HG03103 (cell line): Measurements from ENCODE around the gene ANKRD23.
"Not testable (repeated sequence)": the region's sequence is repeated elsewhere in the genome, so short reads cannot be mapped to it uniquely, and the experiment has no call there.

Experiments
- ATAC-seq: cut with Tn5 transposase; IDR thresholded peaks from one replicate; pipeline ENCODE4 v1.9.1; 2021; ENCODE audit warnings: low read depth; ENCODE audit not compliant: unreplicated experiment

Gene ANKRD23

DNA sequence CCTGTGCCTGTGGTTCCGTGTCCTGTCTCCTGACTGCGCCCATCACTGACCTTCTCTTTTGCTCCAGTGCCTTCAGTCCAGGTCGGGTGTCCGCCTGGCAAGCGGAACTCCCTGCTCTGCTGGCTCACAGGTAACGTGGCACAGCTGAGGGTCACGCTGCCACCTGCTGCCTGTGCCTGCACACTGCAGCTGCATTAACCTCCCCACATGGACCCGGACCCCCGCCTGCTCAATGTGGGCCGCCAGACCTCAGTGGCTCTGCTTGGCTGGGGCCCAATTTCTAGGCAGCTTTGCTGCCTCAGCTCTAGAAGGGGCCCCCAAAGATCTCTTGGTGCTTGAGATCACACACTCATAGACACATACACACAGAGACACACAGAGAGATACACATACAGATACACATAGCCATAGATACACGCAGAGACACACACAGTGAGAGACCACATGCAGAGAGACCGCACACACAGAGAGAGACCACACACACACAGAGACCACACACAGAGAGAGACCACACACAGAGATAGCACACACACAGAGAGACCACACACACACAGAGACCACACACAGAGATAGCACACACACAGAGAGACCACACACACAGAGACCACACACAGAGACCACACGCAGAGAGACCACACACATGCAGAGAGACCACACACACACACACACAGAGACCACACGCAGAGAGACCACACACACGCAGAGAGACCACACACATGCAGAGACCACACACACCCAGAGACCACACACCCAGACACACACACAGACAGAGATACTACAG lies 42.6 kb downstream of the ANKRD23 start:
- ATAC-seq: no peak

- ATAC-seq: no peak
These were observed 43.5 kb downstream of the ANKRD23 start for GRCh38 chr2:96800061-96801004.

- ATAC-seq: no peak
These were observed 44.2 kb downstream of the ANKRD23 start for GRCh38 chr2:96799623-96799935.

DNA sequence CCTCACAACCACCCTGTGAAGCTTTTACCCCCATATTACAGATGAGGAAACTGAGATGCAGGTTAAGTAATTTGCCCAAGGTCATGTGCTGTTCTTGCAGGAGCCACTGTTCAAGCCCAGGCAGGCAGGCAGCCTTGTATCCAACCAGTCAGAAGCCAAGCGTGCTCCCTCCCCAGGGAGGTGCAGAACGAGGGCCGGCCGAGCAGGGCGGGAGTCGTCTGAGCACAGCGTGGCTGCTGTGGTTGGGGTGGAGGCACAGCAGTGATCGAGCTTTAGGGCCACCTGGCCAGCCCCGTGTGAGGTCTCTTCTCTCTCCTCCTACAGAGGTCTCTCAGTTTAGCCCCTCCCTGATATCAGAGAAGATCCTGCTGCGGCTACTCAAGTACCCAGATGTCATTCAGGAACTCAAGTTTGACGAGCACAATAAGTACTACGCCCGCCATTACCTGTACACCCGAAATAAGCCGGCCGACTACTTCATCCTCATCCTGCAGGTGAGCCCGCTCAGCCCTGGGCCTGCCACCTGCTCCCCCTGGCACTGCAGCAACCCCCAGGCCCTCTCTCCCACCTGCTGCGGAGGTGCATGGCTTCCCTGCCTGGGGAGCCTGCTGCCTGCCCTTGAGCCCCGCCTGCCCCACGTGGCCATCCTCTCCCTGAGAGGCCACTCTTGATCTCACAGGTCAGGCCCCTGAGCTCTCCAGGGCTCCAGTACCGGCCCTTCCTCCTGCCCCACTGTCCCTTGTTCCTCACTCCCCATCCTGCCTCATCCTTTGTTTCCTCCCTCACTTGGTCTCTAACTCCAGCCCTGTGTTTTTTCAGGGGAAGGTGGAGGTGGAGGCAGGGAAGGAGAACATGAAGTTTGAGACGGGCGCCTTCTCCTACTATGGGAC lies 44.8 kb downstream of the ANKRD23 start:
- no peak for ATAC-seq

- ATAC-seq: no peak
These were observed 46.7 kb downstream of the ANKRD23 start for GRCh38 chr2:96797066-96797625.

GRCh38 chr2:96796497-96796896 lies 47.3 kb downstream of the ANKRD23 start:
- not testable (repeated sequence) for ATAC-seq

GRCh38 chr2:96795076-96795475 lies 48.7 kb downstream of the ANKRD23 start:
- no peak for ATAC-seq

GRCh38 chr2:96792772-96793749 lies 50.8 kb downstream of the ANKRD23 start:
- ATAC-seq: no peak

- ATAC-seq: no peak
These were observed 54.6 kb downstream of the ANKRD23 start for GRCh38 chr2:96789245-96789617.

GRCh38 chr2:96788442-96789244 lies 55.2 kb downstream of the ANKRD23 start:
- ATAC-seq: no peak
